ENCODE data around the gene COX5B. TPM values are rescaled to one million over a fixed set of nuclear protein-coding genes. Genes with fewer than 3 reads are reported as not detected.

COX5B gene
- total RNA-seq, 4 donors from 2014 or later: 260 to 595 (median 427) TPM

- Histone ChIP-seq H3K27me3 (no peaks in the 10 kb centered on the region), H3K36me3 (peaks cover 33% of the 10 kb centered on the region), H3K4me1 (peaks cover 36% of the 10 kb centered on the region), H3K27ac (peak overlapping the region; percentile 98), H3K4me3 (peak overlapping the region; percentile 77), H3K9me3 (no peaks in the 10 kb centered on the region)
- no peak for DNase-seq (ENCODE audit: low spot score in 2 of 2)
- 38% methylated on average over 12 of the region's 12 CpGs for WGBS
- TF ChIP-seq POLR2AphosphoS5 (IDR thresholded peaks at IDR 0.05) (no peak), POLR2A (IDR thresholded peaks at IDR 0.05) (no peak), CTCF (IDR thresholded peaks at IDR 0.05) (no peak), EP300 (IDR thresholded peaks at IDR 0.05) (no peak)
Observed at GRCh38 chr2:97662386-97662894, 16.6 kb downstream of the COX5B start.

GRCh38 chr2:97662895-97663625 lies 17.2 kb downstream of the COX5B start:
- Histone ChIP-seq H3K27me3 (no peaks in the 10 kb centered on the region), H3K4me1 (peaks cover 36% of the 10 kb centered on the region), H3K4me3 (peak overlapping the region; percentile 77), H3K9me3 (no peaks in the 10 kb centered on the region), H3K36me3 (peaks cover 26% of the 10 kb centered on the region), H3K27ac (peak overlapping the region; percentile 98)
- WGBS: 1% methylated on average over 11 of the region's 24 CpGs
- TF ChIP-seq EP300 (IDR thresholded peaks at IDR 0.05) (no peak), CTCF (IDR thresholded peaks at IDR 0.05) (no peak), POLR2A (IDR thresholded peaks at IDR 0.05) (peak in 1 of 2 donors; percentile 35), POLR2AphosphoS5 (IDR thresholded peaks at IDR 0.05) (no peak)
- DNase-seq (ENCODE audit: low spot score in 2 of 2): peak; percentile 89 to 90

GRCh38 chr2:97663626-97663961 lies 17.7 kb downstream of the COX5B start:
- Histone ChIP-seq H3K9me3 (no peaks in the 10 kb centered on the region), H3K27ac (peak overlapping the region; percentile 98), H3K4me3 (peak overlapping the region; percentile 77), H3K4me1 (peaks cover 36% of the 10 kb centered on the region), H3K36me3 (peaks cover 21% of the 10 kb centered on the region), H3K27me3 (no peaks in the 10 kb centered on the region)
- DNase-seq (ENCODE audit: low spot score in 2 of 2): no peak
- TF ChIP-seq CTCF (IDR thresholded peaks at IDR 0.05): no peak
- TF ChIP-seq POLR2AphosphoS5 (IDR thresholded peaks at IDR 0.05): no peak
- TF ChIP-seq EP300 (IDR thresholded peaks at IDR 0.05): no peak
- TF ChIP-seq POLR2A (IDR thresholded peaks at IDR 0.05): no peak
- WGBS: 0% methylated on average over 2 of the region's 46 CpGs

GRCh38 chr2:97663962-97664635 lies 18.2 kb downstream of the COX5B start, which contains the start of gene ACTR1B:
ACTR1B (minus strand) TSS chr2:97664044; CDS start chr2:97663890, 154 bp downstream.
- H3K4me3 ChIP-seq: peak within 1 kb of the TSS; percentile 77
- peak; percentile 98 for DNase-seq (ENCODE audit: low spot score in 2 of 2)
- H3K9me3 ChIP-seq: no peaks in the 10 kb centered on the region
- H3K27ac ChIP-seq: peak within 1 kb of the TSS; percentile 98
- under 1% methylated on average over 26 of the region's 60 CpGs for WGBS
- peaks cover 16% of the 10 kb centered on the region for H3K36me3 ChIP-seq
- H3K4me1 ChIP-seq: peaks cover 36% of the 10 kb centered on the region
- H3K27me3 ChIP-seq: no peaks in the 10 kb centered on the region
- TF ChIP-seq POLR2A (IDR thresholded peaks at IDR 0.05) (peak in 1 of 2 donors; percentile 62), POLR2AphosphoS5 (IDR thresholded peaks at IDR 0.05) (peak in 2 of 3 donors; percentile 49 to 76), EP300 (IDR thresholded peaks at IDR 0.05) (no peak), CTCF (IDR thresholded peaks at IDR 0.05) (peak; percentile 47 to 52)

GRCh38 chr2:97664636-97664970 lies 18.7 kb downstream of the COX5B start:
- no peaks in the 10 kb centered on the region for H3K9me3 ChIP-seq
- H3K27me3 ChIP-seq: no peaks in the 10 kb centered on the region
- no peak for DNase-seq (ENCODE audit: low spot score in 2 of 2)
- H3K36me3 ChIP-seq: peaks cover 12% of the 10 kb centered on the region
- WGBS: 8% methylated on average over 21 of the region's 21 CpGs
- no peak for TF ChIP-seq CTCF (IDR thresholded peaks at IDR 0.05)
- no peak for TF ChIP-seq EP300 (IDR thresholded peaks at IDR 0.05)
- no peak for TF ChIP-seq POLR2AphosphoS5 (IDR thresholded peaks at IDR 0.05)
- TF ChIP-seq POLR2A (IDR thresholded peaks at IDR 0.05): no peak
- H3K4me3 ChIP-seq: peak overlapping the region; percentile 77
- peaks cover 36% of the 10 kb centered on the region for H3K4me1 ChIP-seq
- peak overlapping the region; percentile 98 for H3K27ac ChIP-seq
